ENCODE measurements around the gene RBKS. TPM values are rescaled to one million over a fixed set of nuclear protein-coding genes. Genes with fewer than 3 reads are reported as not detected.

Gene RBKS
- total RNA-seq, 1 donor from 2014 or later = 0.79 TPM

DNA sequence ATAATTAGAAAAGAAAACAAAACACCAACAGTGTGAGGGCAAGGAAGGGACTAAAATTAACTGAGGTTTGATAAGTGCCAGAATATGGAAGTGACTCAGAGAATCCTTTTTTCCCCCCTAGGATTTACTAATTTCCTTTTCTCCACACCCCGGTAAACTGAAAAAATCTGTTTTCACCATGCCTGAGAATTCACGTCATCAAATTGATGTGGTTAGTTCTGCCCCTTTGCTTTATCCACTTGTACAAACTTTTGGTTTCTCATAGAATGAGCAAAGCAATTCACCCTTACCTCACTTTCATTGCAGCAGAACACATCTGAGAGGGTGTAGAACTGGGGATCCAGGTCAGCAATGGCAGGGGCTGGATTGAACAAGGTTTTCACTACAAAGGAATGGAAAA, 57.8 kb downstream of the RBKS start:
- DNase-seq (ENCODE audit: low read depth, low spot score) = peak; percentile 24

GRCh38 chr2:27831279-27832050, 58.7 kb downstream of the RBKS start:
- DNase-seq (ENCODE audit: low read depth, low spot score) = no peak

DNA sequence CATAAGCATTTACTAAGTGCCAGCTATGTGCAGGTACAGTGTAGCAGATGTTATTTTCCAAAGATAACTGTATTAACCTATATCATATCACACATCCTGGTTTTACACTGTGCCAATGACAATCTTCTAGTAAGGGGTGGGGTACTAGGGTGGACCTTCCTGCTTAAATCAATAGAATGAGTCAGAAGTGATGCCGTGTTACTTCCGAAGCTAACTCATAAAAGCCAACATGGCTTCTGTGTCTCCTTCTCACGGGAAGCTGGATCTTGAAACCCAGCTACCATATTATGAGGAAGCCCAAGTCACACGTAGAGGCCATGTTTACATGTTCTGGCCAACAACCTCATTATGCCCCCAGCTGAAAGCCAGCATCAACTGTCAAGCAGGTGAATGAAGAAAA, 59.5 kb downstream of the RBKS start:
- no peak for DNase-seq (ENCODE audit: low read depth, low spot score)

GRCh38 chr2:27829791-27830190, 60.4 kb downstream of the RBKS start:
- no peak for DNase-seq (ENCODE audit: low read depth, low spot score)

GRCh38 chr2:27828305-27828704, 61.9 kb downstream of the RBKS start:
- DNase-seq (ENCODE audit: low read depth, low spot score) = no peak

DNA sequence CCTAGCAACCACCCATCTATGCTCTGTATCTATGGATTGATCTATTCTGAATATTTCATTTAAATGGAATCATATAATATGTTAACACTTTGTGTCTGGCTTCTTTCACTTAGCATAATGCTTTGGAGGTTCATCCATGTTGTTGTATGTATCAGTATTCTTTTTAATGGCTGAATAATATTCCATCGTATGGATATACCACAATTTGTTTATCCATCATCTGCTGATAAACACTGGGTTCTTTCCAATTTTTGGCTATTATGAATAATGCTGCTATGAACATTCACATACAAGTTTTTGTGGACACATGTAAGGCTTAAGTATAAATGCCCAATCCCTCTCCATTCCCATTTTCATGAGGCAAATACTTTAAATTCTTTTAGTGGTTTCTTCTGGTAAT, 65.8 kb downstream of the RBKS start:
- DNase-seq (ENCODE audit: low read depth, low spot score) = no peak

DNA sequence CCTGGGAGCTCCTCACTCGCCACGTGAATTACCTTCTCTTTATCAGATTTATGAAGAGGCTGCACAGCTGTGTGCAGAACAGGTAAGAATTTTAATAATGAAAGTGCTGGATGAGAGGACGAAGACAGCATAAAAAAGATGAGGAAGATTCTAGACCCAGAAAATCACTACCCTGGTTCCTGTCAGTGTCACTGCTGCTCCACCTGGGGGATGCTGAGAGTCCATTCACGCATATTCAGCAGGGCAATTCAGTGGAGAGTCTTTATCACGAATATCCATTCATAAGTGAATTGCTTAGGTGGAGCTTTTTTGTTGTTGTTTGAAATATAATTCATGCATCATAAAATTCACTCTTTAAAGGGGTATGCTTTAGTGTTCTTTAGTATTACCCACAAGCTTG, 66.6 kb downstream of the RBKS start:
- DNase-seq (ENCODE audit: low read depth, low spot score) = no peak

- DNase-seq (ENCODE audit: low read depth, low spot score) = no peak
These were observed 67.1 kb downstream of the RBKS start for GRCh38 chr2:27823135-27823534.

GRCh38 chr2:27822049-27822448, 68.1 kb downstream of the RBKS start:
- DNase-seq (ENCODE audit: low read depth, low spot score) = no peak

DNA sequence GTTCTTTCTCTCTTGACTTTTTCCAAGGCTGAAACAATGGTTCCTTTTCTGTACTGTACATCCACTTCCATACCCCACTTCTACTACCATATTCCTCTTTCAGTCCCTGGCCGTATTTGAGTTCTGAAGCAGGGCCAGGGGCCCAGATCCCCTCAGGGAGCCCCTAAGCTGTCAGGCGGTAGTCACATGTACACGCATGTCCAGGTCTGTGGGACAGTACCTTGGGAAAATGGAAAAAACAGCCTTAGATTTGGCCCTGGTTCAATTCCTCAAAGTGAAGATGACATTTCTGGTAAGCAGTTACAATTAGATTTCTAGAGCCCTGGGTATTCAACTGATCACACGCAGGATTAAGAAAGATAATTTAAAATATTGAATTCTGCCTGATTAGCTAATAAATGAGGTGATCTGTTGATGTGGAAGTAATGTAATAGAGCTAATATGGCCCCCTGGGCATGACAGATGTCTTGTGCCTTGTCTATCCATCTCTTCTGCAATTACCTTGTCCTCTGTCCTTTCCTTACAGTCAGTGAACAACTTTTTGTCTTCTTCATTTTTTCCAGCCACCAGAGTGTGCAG, 74.2 kb downstream of the RBKS start:
- DNase-seq (ENCODE audit: low read depth, low spot score) = no peak

GRCh38 chr2:27814758-27815157, 75.4 kb downstream of the RBKS start:
- DNase-seq (ENCODE audit: low read depth, low spot score) = no peak

- DNase-seq (ENCODE audit: low read depth, low spot score) = no peak
These were observed 78.4 kb downstream of the RBKS start for GRCh38 chr2:27811768-27812167.

DNA sequence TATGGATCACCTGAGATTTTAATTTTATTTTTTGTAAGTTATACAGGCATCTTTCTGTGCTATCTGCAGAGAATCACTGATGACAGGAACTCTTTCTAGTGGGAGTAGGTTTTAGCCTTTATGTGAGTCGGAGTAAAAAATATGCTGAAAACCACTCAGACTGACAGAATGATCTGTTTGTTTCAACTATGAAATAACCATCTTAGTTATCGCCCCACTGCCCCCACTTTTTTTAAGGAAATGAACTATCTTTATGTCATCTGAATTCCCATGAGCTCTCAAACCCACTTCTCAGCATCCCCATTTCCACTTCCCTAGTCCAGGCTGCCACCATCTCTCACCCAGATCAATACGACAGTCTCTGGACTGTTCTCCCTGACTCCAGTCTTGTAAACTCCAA, 79.7 kb downstream of the RBKS start:
- no peak for DNase-seq (ENCODE audit: low read depth, low spot score)

DNA sequence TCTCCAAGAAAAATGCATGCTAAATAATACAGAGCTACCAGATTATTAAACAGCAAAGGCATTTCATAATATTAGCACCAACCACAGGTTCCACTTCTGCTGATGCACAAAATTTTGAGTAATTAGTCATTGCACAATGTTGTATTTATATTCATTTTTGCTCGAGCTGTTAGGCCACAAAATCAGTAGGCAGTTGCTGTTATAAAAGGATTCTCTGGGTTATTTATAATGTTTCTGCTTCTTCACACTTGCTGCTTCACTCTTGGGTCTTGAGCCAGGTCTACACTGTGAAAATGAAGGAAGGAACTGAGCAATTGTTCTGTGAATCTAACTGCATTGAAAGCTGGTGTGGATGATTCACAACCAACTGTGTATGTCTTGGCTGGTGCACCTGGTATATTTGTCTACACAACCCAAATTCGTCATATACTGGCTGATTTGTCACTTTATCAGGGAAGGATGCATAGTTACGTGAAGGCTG, 80.4 kb downstream of the RBKS start:
- DNase-seq (ENCODE audit: low read depth, low spot score) = peak; percentile 77

GRCh38 chr2:27808984-27809383, 81.2 kb downstream of the RBKS start:
- no peak for DNase-seq (ENCODE audit: low read depth, low spot score)

GRCh38 chr2:27808418-27808817, 81.8 kb downstream of the RBKS start:
- DNase-seq (ENCODE audit: low read depth, low spot score) = no peak

GRCh38 chr2:27807476-27807875, 82.7 kb downstream of the RBKS start:
- no peak for DNase-seq (ENCODE audit: low read depth, low spot score)

- DNase-seq (ENCODE audit: low read depth, low spot score) = no peak
These were observed 83.7 kb downstream of the RBKS start for GRCh38 chr2:27806311-27807059.

GRCh38 chr2:27805180-27805579, 85.0 kb downstream of the RBKS start:
- DNase-seq (ENCODE audit: low read depth, low spot score) = no peak

- no peak for DNase-seq (ENCODE audit: low read depth, low spot score)
These were observed 86.0 kb downstream of the RBKS start for GRCh38 chr2:27804146-27804545.

- no peak for DNase-seq (ENCODE audit: low read depth, low spot score)
These were observed 87.1 kb downstream of the RBKS start for GRCh38 chr2:27803046-27803445.

GRCh38 chr2:27802547-27802946, 87.6 kb downstream of the RBKS start:
- no peak for DNase-seq (ENCODE audit: low read depth, low spot score)
